Activated CD4-positive, alpha-beta T cell treated with anti-CD3 and anti-CD28 coated beads for 48 hours (primary cell): ENCODE measurements around the gene MACF1.
"Not testable (repeated sequence)": the region's sequence is repeated elsewhere in the genome, so short reads cannot be mapped to it uniquely, and the experiment has no call there.

Experiments
- DNase-seq: peaks from one replicate; pipeline ENCODE4 v3.0.0-alpha.2; 2020

The MACF1 gene

GRCh38 chr1:39182804-39183203 is 21.7 kb upstream of the MACF1 start:
- DNase-seq: no peak

- DNase-seq: peak; percentile 88
Measured at GRCh38 chr1:39183503-39184353, 20.8 kb upstream of the MACF1 start.

GRCh38 chr1:39184354-39184818 is 20.1 kb upstream of the MACF1 start:
- DNase-seq: no peak

GRCh38 chr1:39187275-39188046 is 17.0 kb upstream of the MACF1 start:
- no peak for DNase-seq

- DNase-seq: no peak
Measured at GRCh38 chr1:39189592-39190041, 14.9 kb upstream of the MACF1 start.

- no peak for DNase-seq
Measured at GRCh38 chr1:39190096-39190495, 14.4 kb upstream of the MACF1 start.

- no peak for DNase-seq
Measured at GRCh38 chr1:39194398-39195051, 10.0 kb upstream of the MACF1 start.

- no peak for DNase-seq
Measured at GRCh38 chr1:39195166-39196111, 9.1 kb upstream of the MACF1 start.

- DNase-seq: peak; percentile 68
Measured at GRCh38 chr1:39196244-39197215, 8.0 kb upstream of the MACF1 start.

- DNase-seq: no peak
Measured at GRCh38 chr1:39199593-39199992, 4.9 kb upstream of the MACF1 start.

GRCh38 chr1:39205102-39205780 is 746 bp downstream of the MACF1 start:
- peak; percentile 79 for DNase-seq

GRCh38 chr1:39205781-39206464 is 1.4 kb downstream of the MACF1 start:
- DNase-seq: no peak

- DNase-seq: not testable (repeated sequence)
Measured at GRCh38 chr1:39208360-39208759, 3.9 kb downstream of the MACF1 start.

- no peak for DNase-seq
Measured at GRCh38 chr1:39210649-39211048, 6.2 kb downstream of the MACF1 start.

- no peak for DNase-seq
Measured at GRCh38 chr1:39212499-39212898, 8.0 kb downstream of the MACF1 start.

GRCh38 chr1:39213511-39214002 is 9.1 kb downstream of the MACF1 start:
- DNase-seq: no peak

- DNase-seq: no peak
Measured at GRCh38 chr1:39214021-39214713, 9.7 kb downstream of the MACF1 start.

GRCh38 chr1:39214714-39214997 is 10.2 kb downstream of the MACF1 start:
- no peak for DNase-seq
